ENCODE results near the gene KCNJ10. TPM values are rescaled to one million over a fixed set of nuclear protein-coding genes. Genes with fewer than 3 reads are reported as not detected.
A peak's percentile ranks its signal among the peaks of the same experiment; 100 is the strongest.

Gene KCNJ10
- total RNA-seq, 1 donor from 2014 or later = not detected

GRCh38 chr1:160070243-160071163 is 543 bp upstream of the KCNJ10 start:
- TF ChIP-seq CTCF (IDR thresholded peaks at IDR 0.05; ENCODE audit: partially characterized antibody, unreplicated experiment) = no peak
- H3K4me1 Mint-ChIP-seq (ENCODE audit: low read depth, unreplicated experiment) = no peaks in the 10 kb centered on the region
- no peaks in the 10 kb centered on the region for H3K9me3 Mint-ChIP-seq (ENCODE audit: unreplicated experiment)
- no peak overlapping the region for H3K27ac Mint-ChIP-seq (ENCODE audit: unreplicated experiment)
- H3K36me3 Mint-ChIP-seq (ENCODE audit: unreplicated experiment) = no peaks in the 10 kb centered on the region
- H3K4me3 Mint-ChIP-seq (ENCODE audit: unreplicated experiment) = peak overlapping the region; percentile 96
- peaks cover 3% of the 10 kb centered on the region for H3K27me3 Mint-ChIP-seq (ENCODE audit: unreplicated experiment)
- DNase-seq = peak; percentile 90

- no peak overlapping the region for H3K4me3 Mint-ChIP-seq (ENCODE audit: unreplicated experiment)
- no peak for TF ChIP-seq CTCF (IDR thresholded peaks at IDR 0.05; ENCODE audit: partially characterized antibody, unreplicated experiment)
- DNase-seq = no peak
- H3K4me1 Mint-ChIP-seq (ENCODE audit: low read depth, unreplicated experiment) = no peaks in the 10 kb centered on the region
- no peak overlapping the region for H3K27ac Mint-ChIP-seq (ENCODE audit: unreplicated experiment)
- H3K36me3 Mint-ChIP-seq (ENCODE audit: unreplicated experiment) = no peaks in the 10 kb centered on the region
- H3K9me3 Mint-ChIP-seq (ENCODE audit: unreplicated experiment) = no peaks in the 10 kb centered on the region
- peaks cover 4% of the 10 kb centered on the region for H3K27me3 Mint-ChIP-seq (ENCODE audit: unreplicated experiment)
These were observed 1.7 kb downstream of the KCNJ10 start for GRCh38 chr1:160068225-160068624.

GRCh38 chr1:160066829-160067745 is 2.9 kb downstream of the KCNJ10 start:
- no peak for TF ChIP-seq CTCF (IDR thresholded peaks at IDR 0.05; ENCODE audit: partially characterized antibody, unreplicated experiment)
- H3K27ac Mint-ChIP-seq (ENCODE audit: unreplicated experiment) = no peak overlapping the region
- no peaks in the 10 kb centered on the region for H3K9me3 Mint-ChIP-seq (ENCODE audit: unreplicated experiment)
- H3K36me3 Mint-ChIP-seq (ENCODE audit: unreplicated experiment) = no peaks in the 10 kb centered on the region
- H3K4me1 Mint-ChIP-seq (ENCODE audit: low read depth, unreplicated experiment) = no peaks in the 10 kb centered on the region
- H3K27me3 Mint-ChIP-seq (ENCODE audit: unreplicated experiment) = peaks cover 3% of the 10 kb centered on the region
- H3K4me3 Mint-ChIP-seq (ENCODE audit: unreplicated experiment) = no peak overlapping the region
- DNase-seq = no peak

GRCh38 chr1:160064746-160065145 is 5.2 kb downstream of the KCNJ10 start:
- H3K4me1 Mint-ChIP-seq (ENCODE audit: low read depth, unreplicated experiment) = no peaks in the 10 kb centered on the region
- H3K9me3 Mint-ChIP-seq (ENCODE audit: unreplicated experiment) = no peaks in the 10 kb centered on the region
- peaks cover 2% of the 10 kb centered on the region for H3K27me3 Mint-ChIP-seq (ENCODE audit: unreplicated experiment)
- H3K4me3 Mint-ChIP-seq (ENCODE audit: unreplicated experiment) = no peak overlapping the region
- H3K36me3 Mint-ChIP-seq (ENCODE audit: unreplicated experiment) = no peaks in the 10 kb centered on the region
- H3K27ac Mint-ChIP-seq (ENCODE audit: unreplicated experiment) = no peak overlapping the region
- no peak for DNase-seq
- no peak for TF ChIP-seq CTCF (IDR thresholded peaks at IDR 0.05; ENCODE audit: partially characterized antibody, unreplicated experiment)
